ENCODE measurements around the gene MELTF.

Gene MELTF

GRCh38 chr3:197027151-197027895 lies 2.3 kb downstream of the MELTF start:
- no peak for DNase-seq (ENCODE audit: low read depth in 3 of 3, low spot score in 1 of 3)

DNA sequence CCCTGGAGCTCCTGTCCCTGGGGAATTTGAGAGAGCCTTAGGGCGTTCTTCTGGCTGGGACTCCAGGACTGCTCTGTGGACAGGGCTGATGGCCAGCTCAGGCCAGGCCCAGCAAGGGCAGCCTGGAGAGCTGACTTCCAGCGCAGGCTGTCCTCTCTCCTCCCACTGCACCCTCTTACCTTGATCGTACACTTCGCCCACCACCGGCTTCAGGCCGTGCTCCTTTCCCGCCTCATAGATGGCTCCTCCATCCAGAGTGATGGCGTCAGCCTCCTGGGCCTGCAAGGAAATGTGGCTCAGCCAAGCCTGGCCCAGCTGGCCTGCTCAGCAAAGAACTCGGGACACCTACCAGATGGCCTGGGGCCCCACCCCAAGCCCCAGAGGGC lies 3.1 kb downstream of the MELTF start:
- no peak for DNase-seq (ENCODE audit: low read depth in 3 of 3, low spot score in 1 of 3)

GRCh38 chr3:197025736-197026480 lies 3.7 kb downstream of the MELTF start:
- DNase-seq (ENCODE audit: low read depth in 3 of 3, low spot score in 1 of 3), result no peak

DNA sequence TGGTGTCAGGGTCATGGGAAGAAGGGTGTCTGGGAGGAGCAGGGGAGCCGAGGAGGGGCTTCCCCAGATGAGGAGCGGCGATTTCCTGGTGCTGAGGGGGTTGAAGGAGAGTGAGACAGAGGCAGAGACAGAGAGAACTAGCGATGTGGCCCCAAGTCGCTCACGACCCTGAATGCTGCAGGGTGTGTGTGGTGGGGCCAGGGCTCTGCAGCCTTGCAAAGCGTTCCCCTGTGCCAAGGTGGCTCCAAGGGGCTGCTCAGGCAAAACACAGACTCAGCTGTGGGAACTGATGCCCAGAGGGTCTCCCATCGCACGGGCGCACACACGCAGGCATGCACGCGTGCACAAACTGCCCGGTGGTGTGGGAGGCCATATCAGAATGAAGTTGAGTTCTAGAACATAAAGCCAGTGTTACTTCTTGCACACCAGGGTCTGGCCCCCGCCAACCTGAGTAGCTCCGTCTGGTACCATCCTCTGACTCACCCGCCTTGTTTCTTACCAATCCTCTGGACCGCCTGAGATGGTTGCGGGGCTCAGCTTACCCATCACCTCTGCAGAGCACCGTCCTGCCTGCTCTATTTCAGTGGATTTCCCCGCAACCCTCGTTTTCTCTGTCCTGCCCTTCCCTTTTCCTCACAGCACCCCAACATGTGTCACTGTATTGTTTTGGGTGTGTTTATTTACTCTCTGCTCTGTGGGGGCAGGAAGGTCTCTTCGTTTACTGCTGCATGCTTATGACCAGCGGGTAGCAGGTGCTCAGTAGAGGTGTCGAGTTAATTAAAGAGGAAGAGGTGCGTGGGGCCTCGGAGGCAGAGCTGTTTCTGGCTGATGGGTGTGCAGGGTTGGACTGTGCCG lies 4.5 kb downstream of the MELTF start:
- no peak for DNase-seq (ENCODE audit: low read depth in 3 of 3, low spot score in 1 of 3)

DNA sequence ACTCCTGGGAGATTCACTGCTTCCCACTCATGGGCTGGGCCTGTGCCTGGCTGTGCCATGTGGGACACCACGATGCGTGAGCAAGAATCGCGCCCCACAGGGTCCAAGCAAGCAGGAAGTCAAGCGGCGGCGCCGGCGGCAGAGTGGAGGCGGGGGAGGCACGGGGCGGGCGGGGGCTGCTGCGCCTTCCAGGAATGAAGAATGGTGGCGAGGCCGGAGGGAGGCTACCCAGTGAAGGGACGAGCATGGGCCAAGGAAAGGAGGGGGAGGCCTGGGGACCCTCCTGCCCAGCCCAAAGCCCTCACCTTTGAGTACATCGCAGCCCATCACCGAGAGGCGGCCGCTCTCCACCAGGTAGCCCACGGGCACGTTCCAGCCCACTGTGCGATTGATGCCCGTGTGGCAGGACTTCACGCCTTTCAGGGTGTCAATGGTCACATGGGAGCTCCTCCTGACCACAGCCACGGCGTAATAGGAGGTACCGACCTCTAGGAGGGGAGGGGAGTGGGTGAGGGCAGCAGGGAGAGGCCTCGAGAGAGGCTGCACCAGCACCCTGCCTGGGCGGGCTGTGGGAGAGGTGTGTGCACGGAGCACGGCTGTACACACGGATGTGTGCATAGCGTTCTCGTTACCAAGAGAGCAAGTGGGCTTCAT lies 5.5 kb downstream of the MELTF start:
- DNase-seq (ENCODE audit: low read depth in 3 of 3, low spot score in 1 of 3), result no peak

GRCh38 chr3:197023241-197023997 lies 6.2 kb downstream of the MELTF start:
- no peak for DNase-seq (ENCODE audit: low read depth in 3 of 3, low spot score in 1 of 3)

GRCh38 chr3:197022405-197023231 lies 7.0 kb downstream of the MELTF start:
- DNase-seq (ENCODE audit: low read depth in 3 of 3, low spot score in 1 of 3), result no peak

GRCh38 chr3:197021729-197022404 lies 7.8 kb downstream of the MELTF start:
- DNase-seq (ENCODE audit: low read depth in 3 of 3, low spot score in 1 of 3), result no peak

DNA sequence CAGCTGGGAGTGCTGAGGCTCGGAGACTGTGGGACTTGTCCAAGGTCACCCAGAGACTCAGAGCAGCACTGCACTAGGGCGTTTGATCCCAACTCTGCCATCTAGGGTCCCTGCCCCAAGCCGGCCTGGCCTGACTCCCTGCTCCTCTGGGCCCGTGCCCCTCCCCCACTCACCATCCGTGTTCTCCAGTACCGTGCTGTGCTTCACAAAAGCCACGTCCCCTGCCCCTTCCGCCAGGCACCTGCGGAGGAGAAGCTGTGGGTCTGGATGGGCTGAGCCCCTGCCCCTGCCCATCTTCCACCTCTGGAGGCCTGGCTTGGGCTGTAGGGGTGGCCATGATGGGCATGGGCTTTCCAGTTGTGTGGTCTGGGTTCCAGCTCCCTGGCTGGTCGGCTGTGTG lies 8.4 kb downstream of the MELTF start:
- no peak for DNase-seq (ENCODE audit: low read depth in 3 of 3, low spot score in 1 of 3)

DNA sequence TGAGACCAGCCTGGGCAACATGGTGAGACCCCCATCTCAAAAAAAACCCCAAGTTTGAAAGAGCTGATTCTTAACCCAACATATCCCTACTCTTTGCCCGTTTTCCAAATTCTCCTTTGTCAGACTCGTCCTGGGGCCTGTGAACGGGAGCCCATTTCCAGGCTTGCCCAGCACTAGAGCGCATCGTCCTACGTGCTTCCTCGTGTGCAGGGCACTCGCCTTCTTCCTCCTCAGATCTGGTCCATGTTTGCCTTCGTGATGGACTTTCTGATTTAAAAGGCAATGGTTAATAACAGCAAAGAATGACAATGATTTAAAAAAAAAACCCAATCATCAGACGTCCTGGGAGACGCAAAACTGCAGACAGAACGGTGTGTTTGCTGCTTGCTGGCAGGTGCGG lies 10.1 kb downstream of the MELTF start:
- no peak for DNase-seq (ENCODE audit: low read depth in 3 of 3, low spot score in 1 of 3)

DNA sequence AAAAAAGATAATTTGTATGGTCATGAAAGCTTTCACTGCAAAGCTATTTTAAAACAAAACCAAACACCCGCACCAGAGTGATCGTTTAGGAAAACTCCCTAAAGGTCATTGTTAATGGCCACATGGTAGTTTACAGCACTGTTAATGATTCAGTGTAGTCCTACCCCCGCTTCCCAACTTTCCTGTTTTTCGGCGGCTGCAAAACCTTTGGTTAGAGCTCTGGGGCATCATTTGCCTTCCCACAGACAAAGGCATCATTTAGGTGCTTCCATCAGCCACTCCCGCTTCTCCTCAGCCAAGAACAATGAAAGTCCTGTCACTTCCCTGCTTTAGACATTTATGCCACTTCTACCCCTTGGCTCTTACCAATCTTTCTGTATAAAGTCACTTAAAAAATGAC lies 10.6 kb downstream of the MELTF start:
- DNase-seq (ENCODE audit: low read depth in 3 of 3, low spot score in 1 of 3), result no peak

GRCh38 chr3:197017003-197017402 lies 12.6 kb downstream of the MELTF start:
- DNase-seq (ENCODE audit: low read depth in 3 of 3, low spot score in 1 of 3), result no peak

DNA sequence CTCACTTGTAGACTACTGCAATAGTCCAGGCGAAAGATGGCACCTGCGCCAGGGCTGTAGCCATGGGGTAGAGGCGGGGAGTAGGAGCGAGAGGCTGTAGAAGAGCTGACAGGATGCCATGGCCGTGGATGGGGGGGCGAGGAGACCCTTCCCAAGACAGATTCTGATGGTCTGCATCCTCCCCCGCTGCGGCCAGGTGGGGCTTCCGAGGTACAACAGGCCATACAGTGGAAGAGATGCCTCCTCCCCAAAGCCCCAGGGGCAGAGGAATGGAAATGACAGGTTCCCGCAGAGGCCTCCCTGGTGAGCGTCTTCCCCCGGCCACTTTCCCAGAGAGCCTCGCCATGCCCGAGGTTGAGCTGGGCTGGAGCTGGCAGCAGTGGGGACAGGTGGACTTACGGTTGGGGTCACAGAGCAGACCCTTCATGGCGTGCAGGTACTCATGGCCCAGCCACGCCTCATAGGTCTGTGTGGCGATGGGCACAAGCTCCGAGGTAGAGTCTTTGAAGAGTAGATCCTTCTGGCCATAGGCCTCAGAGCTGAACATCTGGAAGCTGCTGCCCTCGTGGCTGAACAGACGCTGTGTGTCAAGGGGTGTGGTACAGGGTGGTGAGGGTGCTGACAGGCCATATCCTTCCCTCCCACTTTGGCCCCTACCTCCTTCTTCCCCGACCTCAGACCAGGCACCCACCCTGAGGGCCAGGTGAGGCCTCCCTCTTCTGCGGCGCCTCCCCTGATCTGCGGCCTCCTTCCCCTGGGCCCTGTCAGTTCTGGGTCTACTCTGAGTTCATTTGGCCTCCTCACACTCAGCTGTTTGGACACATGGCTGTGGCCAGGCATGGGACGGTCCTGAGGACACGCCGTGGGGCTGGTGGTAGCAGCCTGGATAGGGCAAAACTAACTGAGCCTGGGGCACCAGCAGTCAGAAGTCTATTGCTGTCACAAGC lies 13.6 kb downstream of the MELTF start:
- DNase-seq (ENCODE audit: low read depth in 3 of 3, low spot score in 1 of 3), result no peak

DNA sequence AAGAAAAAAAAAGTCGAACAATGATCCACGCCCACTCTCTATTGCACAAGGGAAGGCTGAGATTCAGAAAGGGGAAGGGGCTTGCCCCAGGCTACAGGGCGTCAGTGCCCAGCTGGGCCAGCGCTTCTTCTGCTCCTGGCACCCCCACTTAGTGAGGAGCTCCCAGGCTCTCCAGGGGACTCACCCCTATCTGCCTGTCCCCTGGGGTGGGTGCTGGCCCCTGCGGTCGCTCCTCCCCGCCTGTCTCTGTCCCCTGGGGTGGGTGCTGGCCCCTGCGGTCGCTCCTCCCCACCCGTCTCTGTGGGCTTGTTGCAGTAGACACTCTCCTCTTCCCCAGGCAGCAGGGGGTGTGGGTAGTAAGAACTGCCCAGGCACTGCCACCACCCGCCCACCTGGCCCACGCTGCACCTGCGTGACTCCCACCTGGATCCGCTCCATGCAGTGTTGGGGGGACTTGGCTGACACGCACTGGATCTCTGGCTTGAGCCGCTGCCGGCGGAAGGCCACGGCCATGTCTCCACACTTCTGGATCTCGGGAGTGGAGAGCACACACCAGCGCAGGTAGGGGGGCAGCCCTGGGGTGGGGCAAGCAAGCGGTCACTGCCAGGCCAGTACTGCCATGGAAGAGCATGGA lies 14.6 kb downstream of the MELTF start:
- DNase-seq (ENCODE audit: low read depth in 3 of 3, low spot score in 1 of 3), result no peak

DNA sequence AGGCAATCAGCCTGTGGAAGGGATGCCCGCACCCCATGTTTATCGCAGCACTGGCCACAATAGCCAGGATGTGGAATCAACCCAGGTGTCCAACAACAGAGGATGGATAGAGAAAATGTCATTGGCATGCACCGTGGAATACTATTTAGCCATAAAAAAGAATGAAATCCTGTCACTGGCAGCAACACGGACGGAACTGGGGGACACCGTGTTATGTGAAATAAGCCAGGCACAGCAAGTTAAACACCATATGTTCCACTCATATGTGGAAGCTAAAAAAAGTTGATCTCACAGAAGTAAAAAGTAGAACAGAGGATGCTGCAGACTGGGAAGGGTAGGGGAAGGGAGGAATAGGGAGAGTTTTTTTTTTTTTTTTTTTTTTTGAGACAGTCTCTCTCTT lies 15.6 kb downstream of the MELTF start:
- no peak for DNase-seq (ENCODE audit: low read depth in 3 of 3, low spot score in 1 of 3)

DNA sequence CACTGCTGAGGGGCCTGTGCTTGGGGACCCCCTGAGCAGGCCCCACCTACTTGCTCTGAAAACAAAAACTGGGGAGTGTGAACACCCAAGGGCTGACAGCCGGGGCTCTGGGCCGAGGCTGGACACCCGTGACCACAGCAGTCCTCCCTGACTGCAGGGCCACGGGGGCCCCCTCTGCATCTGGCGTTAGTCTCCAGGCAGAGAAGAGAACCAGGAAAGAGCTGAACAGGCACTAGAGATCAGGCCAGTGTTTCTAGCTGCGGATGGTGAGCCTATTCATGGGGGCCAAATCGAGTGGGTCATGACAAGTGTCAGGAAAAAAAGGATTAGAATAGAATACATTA lies 17.1 kb downstream of the MELTF start:
- no peak for DNase-seq (ENCODE audit: low read depth in 3 of 3, low spot score in 1 of 3)

DNA sequence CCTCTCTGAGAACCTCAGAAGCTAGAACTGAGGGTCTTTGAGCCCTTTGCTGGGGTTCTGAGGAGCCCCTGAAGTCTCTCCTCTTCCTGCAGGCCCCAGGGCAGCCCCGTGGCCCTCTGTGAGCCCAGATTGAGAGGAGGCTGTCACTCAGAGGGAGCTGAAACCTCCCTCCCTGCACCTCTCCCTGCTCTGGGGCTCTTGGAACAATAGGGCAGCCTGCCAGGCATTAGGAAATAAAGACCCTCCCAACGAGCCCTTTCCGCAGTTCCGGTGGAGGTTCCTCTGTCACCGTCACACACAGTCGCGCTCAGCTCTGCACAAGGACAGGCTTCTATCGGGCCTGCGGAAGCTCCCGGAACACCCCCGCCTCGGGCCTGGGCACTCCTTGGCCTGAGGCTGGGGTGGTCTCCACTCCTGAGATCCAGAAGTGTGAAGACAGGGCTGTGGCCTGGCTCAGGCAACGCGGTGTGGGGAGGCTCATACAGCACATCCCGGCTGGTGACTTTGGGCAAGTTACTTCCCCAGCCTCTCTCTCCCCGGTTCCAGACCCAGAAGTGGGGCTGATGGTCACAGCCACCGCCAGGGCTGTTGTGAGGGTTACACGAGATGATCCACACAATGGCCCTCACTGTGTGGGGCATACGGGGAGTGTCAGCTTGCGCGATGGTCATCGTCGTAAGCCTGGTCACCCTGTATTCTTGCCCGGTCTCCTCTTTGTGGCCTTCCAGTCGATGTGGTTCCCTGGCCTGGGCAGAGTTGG lies 17.7 kb downstream of the MELTF start:
- DNase-seq (ENCODE audit: low read depth in 3 of 3, low spot score in 1 of 3), result no peak

Measured in stimulated activated CD4-positive, alpha-beta T cell treated with anti-CD3 and anti-CD28 coated beads, TNF-alpha, amount 100 ng/mL, for 1 hour (primary cell).